ENCODE data around the gene RAPGEF5.

DNA sequence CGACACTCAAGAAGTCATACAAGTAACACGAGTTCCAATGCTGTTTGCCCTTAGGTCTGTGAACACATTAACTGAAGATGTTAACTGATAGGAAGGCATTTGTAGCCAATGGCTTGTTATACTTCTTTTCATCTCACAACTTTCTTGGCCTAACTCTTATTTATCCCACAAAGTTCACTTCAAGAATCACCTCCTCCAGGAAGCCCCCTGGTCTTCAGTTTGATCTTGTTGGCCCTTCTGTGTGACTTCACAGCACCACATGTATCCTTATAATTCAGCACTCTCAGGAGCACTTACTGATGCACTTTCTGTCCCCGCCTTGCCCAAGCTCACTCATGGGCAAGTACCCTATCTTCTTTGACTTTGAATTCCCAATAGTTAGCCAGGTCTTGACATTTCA lies 159.6 kb downstream of the RAPGEF5 start:
- TF ChIP-seq EZH2 (IDR thresholded peaks at IDR 0.05): no peak
- TF ChIP-seq JUND (IDR thresholded peaks at IDR 0.05): no peak
- TF ChIP-seq, protein P1, sequence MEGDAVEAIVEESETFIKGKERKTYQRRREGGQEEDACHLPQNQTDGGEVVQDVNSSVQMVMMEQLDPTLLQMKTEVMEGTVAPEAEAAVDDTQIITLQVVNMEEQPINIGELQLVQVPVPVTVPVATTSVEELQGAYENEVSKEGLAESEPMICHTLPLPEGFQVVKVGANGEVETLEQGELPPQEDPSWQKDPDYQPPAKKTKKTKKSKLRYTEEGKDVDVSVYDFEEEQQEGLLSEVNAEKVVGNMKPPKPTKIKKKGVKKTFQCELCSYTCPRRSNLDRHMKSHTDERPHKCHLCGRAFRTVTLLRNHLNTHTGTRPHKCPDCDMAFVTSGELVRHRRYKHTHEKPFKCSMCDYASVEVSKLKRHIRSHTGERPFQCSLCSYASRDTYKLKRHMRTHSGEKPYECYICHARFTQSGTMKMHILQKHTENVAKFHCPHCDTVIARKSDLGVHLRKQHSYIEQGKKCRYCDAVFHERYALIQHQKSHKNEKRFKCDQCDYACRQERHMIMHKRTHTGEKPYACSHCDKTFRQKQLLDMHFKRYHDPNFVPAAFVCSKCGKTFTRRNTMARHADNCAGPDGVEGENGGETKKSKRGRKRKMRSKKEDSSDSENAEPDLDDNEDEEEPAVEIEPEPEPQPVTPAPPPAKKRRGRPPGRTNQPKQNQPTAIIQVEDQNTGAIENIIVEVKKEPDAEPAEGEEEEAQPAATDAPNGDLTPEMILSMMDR (IDR thresholded peaks at IDR 0.05 in 2 of 3, conservative IDR thresholded peaks at IDR 0.05 in 1 of 3; ENCODE audit: borderline replicate concordance in 1 of 3, insufficient read depth in 1 of 3, low read depth in 2 of 3, low read length in 2 of 3): no peak
- TF ChIP-seq POLR2AphosphoS5 (IDR thresholded peaks at IDR 0.05; ENCODE audit: low read depth, low read length): no peak
